ENCODE measurements around the gene NFATC2.
"Not testable (repeated sequence)": the region's sequence is repeated elsewhere in the genome, so short reads cannot be mapped to it uniquely, and the experiment has no call there.

Gene NFATC2

DNA sequence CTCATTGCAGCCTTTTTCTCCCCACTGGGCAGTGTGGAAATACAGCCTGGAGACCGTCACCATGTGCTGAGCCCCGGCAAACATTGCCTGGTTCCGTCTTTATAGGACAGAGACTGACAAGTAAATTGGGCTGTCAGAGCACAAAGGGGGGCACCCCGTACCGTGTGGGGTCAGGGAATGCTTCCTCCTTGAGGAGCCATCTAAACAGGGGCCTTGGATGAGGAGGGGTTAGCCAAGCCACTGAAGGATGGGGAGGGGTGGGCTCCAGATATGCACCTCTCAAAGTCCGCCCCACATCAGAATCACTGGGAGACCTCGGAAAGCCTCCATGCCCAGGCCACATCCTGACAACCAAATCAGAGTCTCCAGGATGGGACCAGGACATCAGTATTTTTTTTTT, 73.9 kb downstream of the NFATC2 start:
- DNase-seq = no peak

- DNase-seq = no peak
Measured at GRCh38 chr20:51467956-51468626, 74.4 kb downstream of the NFATC2 start.

GRCh38 chr20:51463998-51464397, 78.5 kb downstream of the NFATC2 start:
- DNase-seq = no peak

- DNase-seq = no peak
Measured at GRCh38 chr20:51463560-51463959, 79.0 kb downstream of the NFATC2 start.

DNA sequence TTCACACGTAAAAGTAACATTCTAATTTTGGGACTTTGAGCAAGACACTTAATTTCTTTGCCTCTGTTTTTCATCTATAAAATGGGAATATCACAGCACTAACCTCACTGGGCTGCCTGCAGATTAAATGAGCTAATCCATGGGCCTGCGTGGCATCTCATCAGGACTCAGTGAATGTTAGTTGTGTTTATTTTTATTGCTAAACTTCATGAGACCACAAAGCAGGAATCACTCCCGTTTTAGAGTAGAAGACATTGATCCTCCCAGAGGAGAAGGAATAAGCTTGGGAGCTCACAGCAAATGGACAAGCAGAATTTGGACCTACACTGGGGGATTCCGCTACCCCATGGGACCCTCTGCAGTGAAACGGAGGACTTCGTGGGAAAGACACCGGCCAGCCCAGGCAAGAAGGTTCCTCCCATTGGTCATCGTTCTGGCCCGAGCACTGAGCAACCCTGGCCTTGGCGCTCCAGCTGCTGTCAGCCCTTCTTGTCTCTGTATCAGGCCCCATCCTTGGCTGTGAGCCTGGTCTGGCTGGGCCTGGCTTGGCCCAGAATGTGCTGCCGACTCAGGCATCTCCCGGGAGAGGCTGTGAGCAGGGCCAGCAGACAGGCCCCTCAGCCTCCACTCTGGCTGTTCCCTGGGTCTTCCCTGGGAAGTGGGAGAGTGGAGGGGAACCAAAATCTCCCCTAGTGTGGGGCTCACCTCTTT, 79.8 kb downstream of the NFATC2 start:
- no peak for DNase-seq

DNA sequence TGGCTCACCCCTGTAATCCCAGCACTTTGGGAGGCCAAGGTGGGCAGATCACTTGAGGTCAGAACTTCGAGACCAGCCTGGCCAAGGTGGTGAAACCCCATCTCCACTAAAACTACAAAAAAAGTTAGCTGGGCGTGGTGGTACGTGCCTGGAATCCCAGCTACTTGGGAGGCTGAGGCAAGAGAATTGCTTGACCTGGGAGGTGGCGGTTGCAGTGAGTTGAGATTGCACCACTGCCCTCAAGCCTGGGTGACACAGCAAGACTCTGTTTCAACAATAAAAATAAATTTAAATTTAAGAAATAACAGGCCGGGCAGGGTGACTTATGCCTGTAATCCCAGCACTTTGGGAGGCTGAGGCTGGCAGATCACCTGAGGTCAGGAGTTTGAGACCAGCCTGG, 80.7 kb downstream of the NFATC2 start:
- not testable (repeated sequence) for DNase-seq

DNA sequence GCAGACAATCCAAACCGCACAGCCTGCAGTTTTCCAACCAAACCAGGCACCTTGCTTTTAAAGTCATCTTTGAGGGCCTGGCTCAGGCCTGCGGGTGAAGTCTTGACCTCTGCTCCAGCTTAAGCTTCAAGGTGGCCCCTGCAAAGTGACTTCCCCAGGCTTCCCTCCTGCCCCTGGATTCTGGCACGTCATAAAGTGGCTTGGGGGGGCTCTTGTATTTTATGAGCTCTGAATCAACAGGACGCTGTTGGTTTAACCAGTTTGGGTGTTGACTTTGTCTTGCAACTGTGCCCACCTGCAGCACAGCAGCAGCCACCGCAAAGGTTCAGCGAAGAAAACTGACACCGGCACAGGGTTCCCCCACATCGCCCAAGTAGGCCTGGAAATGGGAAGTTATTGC, 81.2 kb downstream of the NFATC2 start:
- no peak for DNase-seq

GRCh38 chr20:51460569-51461265, 81.8 kb downstream of the NFATC2 start:
- no peak for DNase-seq

- no peak for DNase-seq
Measured at GRCh38 chr20:51460163-51460562, 82.4 kb downstream of the NFATC2 start.

- DNase-seq = no peak
Measured at GRCh38 chr20:51458751-51459439, 83.6 kb downstream of the NFATC2 start.

- DNase-seq = no peak
Measured at GRCh38 chr20:51457533-51457932, 85.0 kb downstream of the NFATC2 start.

DNA sequence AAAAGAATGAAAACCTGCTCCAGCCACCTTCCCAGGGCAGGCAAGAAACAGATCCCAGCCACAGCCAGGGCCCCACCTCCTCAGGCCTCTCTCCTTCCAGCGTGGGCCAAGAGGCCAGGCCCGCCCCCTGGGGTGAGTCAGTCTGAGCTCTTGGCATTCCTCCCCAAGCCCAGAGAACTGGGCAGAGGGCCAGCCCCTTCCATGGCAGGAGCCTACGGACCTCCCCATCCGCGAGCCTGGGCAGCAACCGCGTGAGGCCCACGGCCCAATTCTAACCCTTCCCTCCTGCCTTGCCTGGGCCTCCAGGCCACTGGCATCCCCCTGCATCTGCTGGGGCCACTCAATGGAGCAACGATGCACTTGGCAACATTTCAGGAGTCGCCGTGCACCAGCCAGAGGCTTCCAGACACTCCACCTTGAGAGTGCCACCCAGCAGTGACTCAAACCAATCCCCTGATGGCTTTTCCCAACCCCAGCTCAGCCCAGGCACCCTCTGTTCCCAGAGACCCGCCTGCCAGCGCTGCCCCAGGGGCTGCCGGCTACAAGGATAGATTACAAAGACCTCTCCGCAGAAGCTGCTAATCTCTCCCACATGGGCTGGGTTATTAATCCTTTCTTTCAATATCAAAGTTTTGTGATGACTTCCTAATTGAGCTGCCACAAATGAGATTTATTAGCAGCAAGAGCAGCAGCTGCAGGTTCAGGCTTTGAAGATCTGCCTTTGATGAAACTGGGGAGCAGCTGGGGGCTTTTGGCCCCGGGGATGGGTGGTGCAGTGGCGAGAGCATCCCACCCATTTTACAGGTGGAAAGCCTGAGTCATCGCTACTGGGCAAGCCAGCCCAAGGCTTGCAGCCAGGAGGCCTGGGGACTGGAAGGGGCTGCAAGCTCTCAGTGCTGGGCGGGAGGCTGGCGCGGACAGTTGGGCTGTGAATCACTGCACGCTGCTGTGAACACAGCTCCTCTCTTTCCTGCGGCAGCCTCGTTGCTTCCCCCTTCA, 85.7 kb downstream of the NFATC2 start:
- peak; percentile 51 for DNase-seq

- DNase-seq = no peak
Measured at GRCh38 chr20:51454250-51454865, 88.2 kb downstream of the NFATC2 start.

GRCh38 chr20:51452734-51453365, 89.7 kb downstream of the NFATC2 start:
- DNase-seq = no peak

DNA sequence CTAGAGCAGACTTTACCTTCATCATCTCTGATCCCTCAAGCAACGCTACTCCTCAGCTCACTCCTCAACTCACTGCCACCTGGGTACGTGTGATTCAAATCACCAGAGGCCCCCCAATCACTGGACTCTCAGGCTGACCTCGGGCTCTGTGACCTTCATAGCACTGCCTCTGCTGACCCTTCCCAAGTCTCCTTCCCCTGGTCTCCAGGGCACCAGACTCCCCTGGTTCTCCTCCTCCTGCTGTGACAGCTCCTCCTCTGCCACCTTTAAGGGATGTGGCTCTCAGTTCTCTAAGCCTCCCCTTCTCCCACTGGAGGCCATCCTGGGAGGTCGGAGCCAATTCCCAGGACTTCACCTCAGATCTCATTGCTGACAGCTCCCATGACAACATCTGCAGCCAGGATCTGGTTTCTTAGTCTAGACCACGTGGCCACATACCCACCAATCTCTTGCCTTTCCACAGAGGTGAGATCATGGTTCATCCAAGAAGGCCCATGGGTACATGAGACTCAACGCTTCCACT, 90.4 kb downstream of the NFATC2 start:
- DNase-seq = no peak

- no peak for DNase-seq
Measured at GRCh38 chr20:51451484-51451883, 91.0 kb downstream of the NFATC2 start.

DNA sequence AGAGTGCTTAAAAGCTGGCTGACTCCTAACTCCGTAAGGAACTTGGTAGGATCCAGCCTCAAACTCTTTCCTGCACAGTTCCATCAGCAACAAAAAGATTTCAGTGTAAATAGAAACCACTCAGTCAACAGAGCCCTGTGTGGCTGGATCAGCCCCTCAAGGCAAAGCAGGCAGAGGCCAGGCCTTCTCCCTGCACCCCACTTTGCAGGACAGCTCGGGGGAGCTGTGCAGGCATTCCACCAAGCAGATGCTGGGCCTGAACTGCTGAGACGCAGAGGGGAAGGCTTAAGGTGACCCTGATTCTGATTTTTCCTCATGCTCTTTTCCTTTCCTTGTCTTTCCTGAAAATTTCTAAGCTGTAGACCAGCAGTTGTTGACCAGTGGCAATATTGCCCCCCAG, 91.5 kb downstream of the NFATC2 start:
- no peak for DNase-seq

DNA sequence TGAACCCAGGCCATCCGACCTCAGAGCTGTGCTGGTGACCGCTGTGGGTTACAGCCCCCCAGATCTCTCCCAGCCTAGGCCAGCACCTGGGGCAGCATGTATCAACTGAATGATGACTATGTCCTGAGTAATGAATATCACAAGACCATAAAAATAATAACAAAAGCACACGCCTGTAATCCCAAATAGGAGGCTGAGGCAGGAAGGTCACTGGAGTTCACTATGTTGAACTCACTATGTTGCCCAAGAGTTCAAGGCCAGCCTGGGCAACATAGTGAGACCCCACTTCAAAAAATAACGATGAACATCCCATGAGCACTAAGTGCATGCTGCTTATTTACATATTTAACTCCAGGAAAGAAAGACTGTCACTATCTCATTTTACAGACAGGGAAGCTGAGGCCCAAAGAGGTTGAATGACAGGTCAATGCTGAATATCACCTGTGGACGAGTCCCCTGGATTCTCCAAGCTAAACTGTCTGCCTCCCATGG, 92.3 kb downstream of the NFATC2 start:
- no peak for DNase-seq

DNA sequence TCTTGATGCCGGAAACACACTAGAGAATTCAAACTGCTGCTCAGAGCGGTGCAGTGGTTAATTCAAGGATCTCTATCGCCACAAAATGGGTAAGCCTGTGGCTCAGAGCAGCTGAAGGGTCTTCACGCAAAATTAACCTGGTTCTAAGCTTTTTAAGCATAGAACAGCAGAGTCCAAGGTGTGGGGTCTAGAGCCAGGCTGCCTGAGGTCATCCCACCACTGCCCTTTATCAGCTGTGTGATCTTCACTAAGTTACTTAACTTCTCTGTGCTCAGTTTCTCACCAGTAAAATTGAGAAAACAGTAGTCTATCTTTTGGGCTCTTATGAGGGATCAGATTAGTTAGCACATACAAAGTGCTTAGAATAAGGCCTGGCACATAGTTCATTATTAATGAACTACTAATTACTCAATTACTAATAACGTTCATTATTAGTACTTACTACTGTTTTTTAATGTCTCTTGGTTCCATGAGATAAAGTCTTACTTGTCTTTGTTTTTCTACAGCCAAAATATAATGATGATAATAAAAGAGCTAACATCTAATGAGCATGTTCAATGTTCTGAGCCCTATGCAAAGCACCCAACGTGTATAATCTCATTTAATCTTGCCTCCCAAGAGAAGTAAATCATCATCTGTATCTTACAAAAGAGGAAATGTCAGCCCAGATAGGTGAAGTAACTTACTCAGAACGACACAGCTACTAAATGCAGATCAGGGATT, 92.9 kb downstream of the NFATC2 start:
- no peak for DNase-seq

- no peak for DNase-seq
Measured at GRCh38 chr20:51447765-51448148, 94.8 kb downstream of the NFATC2 start.

Data from SHP77 treated with DMSO at 0.1 percent for 48 hours (cell line).